Suprapubic skin (tissue), 4 donors: ENCODE measurements around the gene PIM1. TPM values are rescaled to one million over a fixed set of nuclear protein-coding genes. Genes with fewer than 3 reads are reported as not detected.
"Not testable (repeated sequence)": the region's sequence is repeated elsewhere in the genome, so short reads cannot be mapped to it uniquely, and the experiment has no call there.

ENCODE experiments used
- DNase-seq, 2 donors: peaks; one replicate each; pipeline ENCODE4 v3.0.0-alpha.2; 2019; ENCODE audit warnings: low spot score in 2 of 2
- H3K27ac ChIP-seq: fragments of 200-600 bp; sonication (generic); one replicate; pipeline ENCODE4 v1.5.1; 2019
- H3K27me3 ChIP-seq: fragments of 200-600 bp; sonication (generic); one replicate; pipeline ENCODE4 v1.5.1; 2019
- H3K36me3 ChIP-seq: fragments of 200-600 bp; sonication (generic); one replicate; pipeline ENCODE4 v1.5.1; 2019
- H3K4me1 ChIP-seq: fragments of 200-600 bp; sonication (generic); one replicate; pipeline ENCODE4 v1.5.1; 2019
- H3K4me3 ChIP-seq: fragments of 200-600 bp; sonication (generic); one replicate; pipeline ENCODE4 v1.5.1; 2019; ENCODE audit warnings: mild to moderate bottlenecking
- H3K9me3 ChIP-seq: fragments of 200-600 bp; sonication (generic); one replicate; pipeline ENCODE4 v1.5.1; 2019
- EP300 ChIP-seq: sonication (generic); formaldehyde crosslinking; IDR thresholded peaks from one replicate; pipeline ENCODE4 v1.6.1; 2017; ENCODE audit warnings: antibody characterized with exemption
- POLR2A ChIP-seq, 2 donors: fragments of 450-650 bp; IDR thresholded peaks; one replicate each; pipeline ENCODE4 v1.6.1; 2017; ENCODE audit warnings: antibody characterized with exemption in 2 of 2, mild to moderate bottlenecking in 2 of 2, moderate library complexity in 2 of 2
- POLR2AphosphoS5 ChIP-seq, 3 donors: sonication (generic); formaldehyde crosslinking; IDR thresholded peaks; one replicate each; pipeline ENCODE4 v1.6.1; 2017; ENCODE audit warnings: antibody characterized with exemption in 3 of 3
- WGBS: methylation state at CpG from one replicate; pipeline ENCODE4 v1.1.5; 2018; 5-methylcytosine and 5-hydroxymethylcytosine counted together
- total RNA-seq, 4 donors: library from RNA; depleted of rRNA; stranded (reverse); fragments of >200 nt; gene quantifications; one replicate each; pipeline ENCODE4 v1.1.0, GENCODE V29; 2016
- TF ChIP-seq, protein P1 (sequence below), 2 donors: fragments of 200-600 bp in 1 of 2; fragments of 450-650 bp in 1 of 2; sonication (generic) in 1 of 2; IDR thresholded peaks; one replicate each; pipeline ENCODE4 v1.5.1; 2016 to 2019; ENCODE audit warnings: antibody characterized with exemption in 2 of 2, mild to moderate bottlenecking in 1 of 2, moderate library complexity in 1 of 2

The PIM1 gene
- total RNA-seq, 4 donors from 2014 or later, result 63.6 to 158 (median 110) TPM

DNA sequence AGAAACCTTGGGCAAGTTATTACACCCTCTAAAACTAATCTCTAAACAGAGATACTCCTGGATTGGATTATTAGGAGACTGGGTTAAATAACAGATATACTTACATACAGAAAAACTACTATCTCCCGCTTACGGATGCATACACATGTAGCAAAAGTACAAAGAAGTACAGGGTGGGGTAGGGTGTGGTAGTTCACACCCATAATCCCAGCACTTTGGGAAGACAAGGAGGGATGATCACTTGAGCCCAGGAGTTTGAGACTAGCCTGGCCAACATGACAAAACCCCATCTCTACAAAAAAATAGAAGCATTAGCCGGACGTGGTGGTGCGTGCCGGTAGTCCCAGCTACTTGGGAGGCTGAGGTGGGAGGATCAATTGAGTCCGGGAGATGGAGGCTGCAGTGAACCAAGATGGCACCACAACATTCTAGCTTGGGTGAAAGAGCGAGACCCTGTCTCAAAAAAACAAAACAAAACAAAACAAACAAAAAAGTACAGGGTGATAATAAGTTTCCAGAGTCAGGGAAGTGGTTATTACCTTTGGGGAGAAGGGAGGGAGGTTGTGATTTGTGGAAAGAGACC is 8.1 kb downstream of the PIM1 start:
- peaks cover 24% of the 10 kb centered on the region for H3K4me1 ChIP-seq
- H3K4me3 ChIP-seq, result no peak overlapping the region
- TF ChIP-seq POLR2A (IDR thresholded peaks at IDR 0.05) (no peak), POLR2AphosphoS5 (IDR thresholded peaks at IDR 0.05) (no peak), EP300 (no peak)
- TF ChIP-seq, protein P1, sequence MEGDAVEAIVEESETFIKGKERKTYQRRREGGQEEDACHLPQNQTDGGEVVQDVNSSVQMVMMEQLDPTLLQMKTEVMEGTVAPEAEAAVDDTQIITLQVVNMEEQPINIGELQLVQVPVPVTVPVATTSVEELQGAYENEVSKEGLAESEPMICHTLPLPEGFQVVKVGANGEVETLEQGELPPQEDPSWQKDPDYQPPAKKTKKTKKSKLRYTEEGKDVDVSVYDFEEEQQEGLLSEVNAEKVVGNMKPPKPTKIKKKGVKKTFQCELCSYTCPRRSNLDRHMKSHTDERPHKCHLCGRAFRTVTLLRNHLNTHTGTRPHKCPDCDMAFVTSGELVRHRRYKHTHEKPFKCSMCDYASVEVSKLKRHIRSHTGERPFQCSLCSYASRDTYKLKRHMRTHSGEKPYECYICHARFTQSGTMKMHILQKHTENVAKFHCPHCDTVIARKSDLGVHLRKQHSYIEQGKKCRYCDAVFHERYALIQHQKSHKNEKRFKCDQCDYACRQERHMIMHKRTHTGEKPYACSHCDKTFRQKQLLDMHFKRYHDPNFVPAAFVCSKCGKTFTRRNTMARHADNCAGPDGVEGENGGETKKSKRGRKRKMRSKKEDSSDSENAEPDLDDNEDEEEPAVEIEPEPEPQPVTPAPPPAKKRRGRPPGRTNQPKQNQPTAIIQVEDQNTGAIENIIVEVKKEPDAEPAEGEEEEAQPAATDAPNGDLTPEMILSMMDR (IDR thresholded peaks at IDR 0.05), result no peak
- DNase-seq, result no peak
- WGBS, result 83% methylated on average over 8 of the region's 8 CpGs
- no peaks in the 10 kb centered on the region for H3K27me3 ChIP-seq
- no peak overlapping the region for H3K27ac ChIP-seq
- peaks cover 25% of the 10 kb centered on the region for H3K36me3 ChIP-seq
- H3K9me3 ChIP-seq, result no peaks in the 10 kb centered on the region

DNA sequence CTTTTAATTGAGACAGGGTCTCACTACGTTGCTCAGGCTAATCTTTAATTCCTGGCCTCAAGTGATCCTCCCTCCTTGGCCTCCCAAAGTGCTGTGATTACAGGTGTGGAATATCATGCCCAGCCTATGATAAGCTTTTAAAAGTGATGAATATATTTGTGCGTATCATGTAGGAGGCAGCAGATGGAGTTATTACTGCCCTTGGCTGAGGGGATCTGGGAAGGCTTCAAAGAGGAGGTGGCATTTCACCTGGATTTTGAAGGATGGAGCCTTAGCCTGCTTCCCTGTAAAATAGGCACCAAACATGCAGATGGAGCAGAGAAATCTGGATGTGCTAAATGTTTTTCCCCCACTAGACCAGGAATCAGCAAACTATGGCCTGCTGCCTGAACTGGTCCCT is 10.1 kb downstream of the PIM1 start:
- no peak overlapping the region for H3K27ac ChIP-seq
- no peaks in the 10 kb centered on the region for H3K9me3 ChIP-seq
- WGBS, result 92% methylated on average over 2 of the region's 2 CpGs
- H3K4me1 ChIP-seq, result peaks cover 7% of the 10 kb centered on the region
- no peak overlapping the region for H3K4me3 ChIP-seq
- no peaks in the 10 kb centered on the region for H3K27me3 ChIP-seq
- TF ChIP-seq POLR2AphosphoS5 (IDR thresholded peaks at IDR 0.05) (no peak), POLR2A (IDR thresholded peaks at IDR 0.05) (no peak), EP300 (no peak)
- TF ChIP-seq, protein P1 (IDR thresholded peaks at IDR 0.05), result no peak
- H3K36me3 ChIP-seq, result peaks cover 5% of the 10 kb centered on the region
- no peak for DNase-seq

DNA sequence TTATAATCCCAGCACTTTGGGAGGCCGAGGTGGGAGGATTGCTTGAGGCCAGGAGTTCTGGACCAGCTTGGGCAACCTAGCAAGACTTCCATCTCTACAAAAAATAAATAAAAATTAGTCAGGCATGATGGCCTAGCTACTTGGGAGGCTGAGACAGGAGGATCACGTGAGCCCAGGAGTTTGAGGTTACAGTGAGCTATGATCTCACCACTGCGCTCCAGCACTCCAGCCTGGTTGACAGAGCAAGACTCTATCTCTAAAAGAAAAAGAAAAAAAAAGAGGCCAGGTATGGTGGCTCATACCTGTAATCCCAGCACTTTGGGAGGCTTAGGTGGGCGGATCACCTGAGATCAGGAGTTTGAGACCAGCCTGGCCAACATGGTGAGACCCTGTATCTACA is 10.7 kb downstream of the PIM1 start:
- H3K36me3 ChIP-seq, H3K4me1 ChIP-seq, DNase-seq, H3K9me3 ChIP-seq, H3K4me3 ChIP-seq, H3K27ac ChIP-seq, H3K27me3 ChIP-seq: not testable (repeated sequence)
- WGBS, result 96% methylated on average over 4 of the region's 4 CpGs

DNA sequence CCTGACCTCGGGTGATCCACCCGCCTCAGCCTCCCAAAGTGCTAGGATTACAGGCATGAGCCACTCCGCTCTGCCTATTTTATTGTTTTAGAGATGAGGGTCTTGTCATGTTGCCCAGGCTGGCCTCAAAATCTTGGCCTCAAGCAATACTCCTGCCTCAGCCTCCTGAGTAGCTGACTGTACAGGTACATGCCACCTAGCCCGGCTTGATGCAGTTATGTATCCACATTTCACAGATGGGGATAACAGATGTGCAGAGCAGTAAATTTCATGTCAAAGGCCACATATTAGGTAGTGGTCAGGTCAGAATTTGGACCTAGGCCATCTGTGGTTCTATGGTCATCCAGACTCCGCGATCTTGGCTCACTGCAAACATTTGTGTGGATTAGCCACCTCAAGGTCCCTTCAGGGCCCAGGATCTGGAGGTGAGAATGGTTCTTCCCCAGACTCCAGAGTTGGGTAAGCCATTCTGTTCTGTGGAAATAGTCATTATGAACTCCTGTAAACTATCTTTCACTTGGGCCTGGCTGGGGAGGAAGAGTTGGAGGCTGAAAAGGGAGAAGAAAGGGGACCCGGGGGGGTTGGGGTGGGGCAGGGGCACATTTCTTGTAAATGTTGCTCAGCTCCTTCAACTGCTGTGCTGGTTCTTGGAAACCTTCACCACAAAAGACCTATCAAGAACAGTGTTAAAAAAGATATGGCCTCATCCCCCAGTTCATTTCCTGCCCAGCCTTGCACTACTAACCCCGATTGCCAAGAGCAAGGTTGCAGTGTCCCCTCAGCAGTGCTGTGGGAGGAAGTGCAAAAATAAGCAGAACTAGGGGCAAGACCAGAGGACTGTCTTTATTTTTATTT is 13.0 kb downstream of the PIM1 start:
- no peak for DNase-seq
- 71% methylated on average over 8 of the region's 8 CpGs for whole genome bisulfite sequencing
- Histone ChIP-seq H3K4me3 (no peak overlapping the region), H3K9me3 (no peaks in the 10 kb centered on the region), H3K4me1 (peaks cover 1% of the 10 kb centered on the region), H3K27ac (peak overlapping the region; percentile 27), H3K36me3 (no peaks in the 10 kb centered on the region), H3K27me3 (no peaks in the 10 kb centered on the region)
- TF ChIP-seq POLR2AphosphoS5 (IDR thresholded peaks at IDR 0.05) (no peak), EP300 (no peak), POLR2A (IDR thresholded peaks at IDR 0.05) (no peak)
- TF ChIP-seq, protein P1 (IDR thresholded peaks at IDR 0.05), result no peak

DNA sequence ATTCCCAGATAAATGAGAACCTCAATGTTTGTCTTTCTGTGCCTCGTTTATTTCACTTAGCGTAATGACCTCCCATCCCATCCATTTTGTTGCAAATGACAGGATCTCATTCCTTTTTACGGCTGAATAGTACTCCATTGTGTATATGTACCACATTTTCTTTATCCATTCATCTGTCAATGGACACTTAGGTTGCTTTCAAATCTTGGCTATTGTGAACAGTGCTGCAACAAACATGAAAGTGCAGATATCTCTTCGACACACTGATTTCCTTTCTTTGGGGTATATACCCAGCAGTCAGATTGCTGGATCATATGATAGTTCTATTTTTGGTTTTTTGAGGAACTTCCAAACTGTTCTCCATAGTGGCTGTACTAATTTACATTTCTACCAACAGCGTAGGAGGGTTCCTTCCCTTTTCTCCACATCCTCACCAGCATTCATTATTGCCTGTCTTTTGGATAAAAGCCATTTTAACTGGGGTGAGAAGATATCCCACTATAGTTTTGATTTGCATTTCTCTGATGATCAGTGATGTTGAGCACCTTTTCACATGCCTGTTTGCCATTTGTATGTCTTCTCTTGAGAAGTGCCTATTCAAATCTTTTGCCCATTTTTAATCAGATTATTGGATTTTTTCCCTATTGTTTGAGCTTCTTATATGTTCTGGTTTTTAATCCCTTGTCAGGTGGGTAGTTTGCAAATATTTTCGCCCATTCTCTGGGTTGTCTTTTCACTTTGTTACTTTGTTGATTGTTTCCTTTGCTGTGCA is 16.2 kb downstream of the PIM1 start:
- DNase-seq, H3K4me3 ChIP-seq, H3K27me3 ChIP-seq, H3K9me3 ChIP-seq, H3K27ac ChIP-seq, H3K4me1 ChIP-seq, H3K36me3 ChIP-seq: not testable (repeated sequence)
- 74% methylated on average over 6 of the region's 6 CpGs for WGBS
